Left lung (tissue), 10 donors: ENCODE measurements around the gene HOXA7. TPM values are rescaled to one million over a fixed set of nuclear protein-coding genes. Genes with fewer than 3 reads are reported as not detected.

Experiments
- ATAC-seq: fragments of 200-7000 bp; cut with Tn5 transposase; one replicate; pipeline ENCODE4 v1.9.1; 2020; ENCODE audit warnings: moderate library complexity
- DNase-seq, 4 donors: peaks; one replicate each; pipeline ENCODE4 v3.0.0-alpha.2; 2013 to 2020
- H3K27ac ChIP-seq, 2 donors: fragments of 200-600 bp; sonication (generic) in 1 of 2; one replicate each; pipeline versions ENCODE4 v1.5.0 to v1.8.0; 2020 to 2021
- H3K27me3 ChIP-seq, 2 donors: fragments of 200-600 bp; sonication (generic) in 1 of 2; one replicate each; pipeline versions ENCODE4 v1.5.0 to v1.8.0; 2020 to 2021
- H3K36me3 ChIP-seq, 2 donors: fragments of 200-600 bp; sonication (generic) in 1 of 2; one replicate each; pipeline versions ENCODE4 v1.5.0 to v1.8.0; 2020 to 2021
- H3K4me1 ChIP-seq, 2 donors: fragments of 200-600 bp; one replicate each; pipeline ENCODE4 v1.8.0; 2021
- H3K4me3 ChIP-seq, 2 donors: fragments of 200-600 bp; sonication (generic) in 1 of 2; one replicate each; pipeline versions ENCODE4 v1.5.0 to v1.8.0; 2020 to 2021; ENCODE audit warnings: mild to moderate bottlenecking in 1 of 2
- H3K9me3 ChIP-seq, 2 donors: fragments of 200-600 bp; sonication (generic) in 1 of 2; one replicate each; pipeline versions ENCODE4 v1.5.0 to v1.8.0; 2020 to 2021
- intact Hi-C, 2 donors: fragments of 100-400 bp; cut with DNase I; formaldehyde crosslinking; loops; one replicate each; pipeline versions ENCODE4 v1.11.2 to v1.14.2; 2022
- polyA plus RNA-seq, 6 donors: library from polyadenylated mRNA; unstranded; fragments of 120-200 nt; gene quantifications; one replicate each; pipeline ENCODE4 v1.2.1, GENCODE V29; 2013; ENCODE audit not compliant: insufficient read length in 6 of 6
- total RNA-seq, 2 donors: library from RNA; stranded (reverse); fragmentation: NEBNext Ultra II Directional; extraction: Animal tissue kit (Norgen Biotek cat#: 25700); gene quantifications; one replicate each; pipeline ENCODE4 v1.2.1, GENCODE V29; 2021
- TF ChIP-seq, protein P1 (sequence below), 2 donors: fragments of 200-600 bp; sonication (generic) in 1 of 2; IDR thresholded peaks; one replicate each; pipeline versions ENCODE4 v1.5.0 to v1.8.0; 2021; ENCODE audit warnings: antibody characterized with exemption in 2 of 2
- donor health status: DM: no; HTN: yes; CAD: no.
- donor health status: DM: no; HTN: no; CAD: no.

The HOXA7 gene
- total and polyA plus RNA-seq, 8 donors = 1.3 to 6.4 (median 4.9) TPM

DNA sequence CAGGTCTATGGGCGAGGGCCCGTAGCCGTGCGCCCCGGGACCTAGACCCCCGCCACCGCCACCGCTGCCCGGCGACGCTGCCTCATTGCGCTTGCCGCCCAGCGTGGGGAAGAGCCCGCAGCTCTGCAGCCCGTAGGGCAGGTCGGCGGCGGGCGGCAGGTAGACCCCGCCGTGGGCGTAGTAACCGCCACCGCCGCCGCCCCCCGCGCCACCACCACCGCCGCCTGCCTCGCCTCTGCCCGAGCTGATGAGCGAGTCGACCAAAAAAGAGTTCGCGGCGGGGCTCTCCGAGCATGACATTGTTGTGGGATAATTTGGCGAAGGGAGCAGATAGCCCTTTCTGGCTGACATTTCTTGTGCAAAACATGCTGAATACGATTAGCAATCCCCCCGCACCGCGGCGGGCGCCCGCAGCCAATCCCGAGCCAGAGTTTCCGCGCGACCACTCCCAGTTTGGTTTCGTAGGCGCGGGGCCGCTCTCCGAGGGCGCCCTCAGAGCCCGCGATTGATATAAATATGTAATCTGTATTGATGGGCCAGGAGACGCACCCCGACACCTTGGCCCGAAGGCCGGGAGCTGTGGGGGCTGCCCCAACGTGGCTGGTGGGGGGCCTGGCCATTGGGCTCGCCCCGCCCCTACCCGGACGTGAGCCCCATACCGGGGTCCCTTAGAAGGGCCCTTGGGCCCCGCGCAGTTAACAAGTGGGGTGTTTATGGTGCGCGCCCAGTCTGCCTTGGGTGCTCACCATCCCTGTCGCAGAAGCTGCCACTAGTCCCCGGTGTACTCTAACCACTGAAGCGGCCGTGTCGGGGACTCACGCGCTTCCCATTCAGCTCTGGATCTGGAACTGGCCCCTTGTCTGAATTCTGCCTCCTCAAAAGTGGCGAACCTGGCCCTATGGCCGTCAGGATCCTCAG is 17.7 kb upstream of the HOXA7 start, which contains the start of gene HOXA10:
Gene HOXA10 (minus strand): TSS at position 365 of the 918 bp plus-strand sequence. CDS start 14 bp downstream, at position 351.
- no peak for ATAC-seq
- TF ChIP-seq, protein P1, sequence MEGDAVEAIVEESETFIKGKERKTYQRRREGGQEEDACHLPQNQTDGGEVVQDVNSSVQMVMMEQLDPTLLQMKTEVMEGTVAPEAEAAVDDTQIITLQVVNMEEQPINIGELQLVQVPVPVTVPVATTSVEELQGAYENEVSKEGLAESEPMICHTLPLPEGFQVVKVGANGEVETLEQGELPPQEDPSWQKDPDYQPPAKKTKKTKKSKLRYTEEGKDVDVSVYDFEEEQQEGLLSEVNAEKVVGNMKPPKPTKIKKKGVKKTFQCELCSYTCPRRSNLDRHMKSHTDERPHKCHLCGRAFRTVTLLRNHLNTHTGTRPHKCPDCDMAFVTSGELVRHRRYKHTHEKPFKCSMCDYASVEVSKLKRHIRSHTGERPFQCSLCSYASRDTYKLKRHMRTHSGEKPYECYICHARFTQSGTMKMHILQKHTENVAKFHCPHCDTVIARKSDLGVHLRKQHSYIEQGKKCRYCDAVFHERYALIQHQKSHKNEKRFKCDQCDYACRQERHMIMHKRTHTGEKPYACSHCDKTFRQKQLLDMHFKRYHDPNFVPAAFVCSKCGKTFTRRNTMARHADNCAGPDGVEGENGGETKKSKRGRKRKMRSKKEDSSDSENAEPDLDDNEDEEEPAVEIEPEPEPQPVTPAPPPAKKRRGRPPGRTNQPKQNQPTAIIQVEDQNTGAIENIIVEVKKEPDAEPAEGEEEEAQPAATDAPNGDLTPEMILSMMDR (IDR thresholded peaks at IDR 0.05) = no peak
- peak in 1 of 4 donors; percentile 22 for DNase-seq
- peak within 1 kb of the TSS; percentile 12 to 47 for H3K4me3 ChIP-seq
- peaks cover 0 to 44% of the 10 kb centered on the region in 2 donors for H3K4me1 ChIP-seq
- H3K9me3 ChIP-seq = no peaks in the 10 kb centered on the region
- intact Hi-C loops = no loop called here
- H3K36me3 ChIP-seq = no peaks in the 10 kb centered on the region
- H3K27ac ChIP-seq = no peak within 1 kb of the TSS
- peaks cover 100% of the 10 kb centered on the region in 2 donors for H3K27me3 ChIP-seq

DNA sequence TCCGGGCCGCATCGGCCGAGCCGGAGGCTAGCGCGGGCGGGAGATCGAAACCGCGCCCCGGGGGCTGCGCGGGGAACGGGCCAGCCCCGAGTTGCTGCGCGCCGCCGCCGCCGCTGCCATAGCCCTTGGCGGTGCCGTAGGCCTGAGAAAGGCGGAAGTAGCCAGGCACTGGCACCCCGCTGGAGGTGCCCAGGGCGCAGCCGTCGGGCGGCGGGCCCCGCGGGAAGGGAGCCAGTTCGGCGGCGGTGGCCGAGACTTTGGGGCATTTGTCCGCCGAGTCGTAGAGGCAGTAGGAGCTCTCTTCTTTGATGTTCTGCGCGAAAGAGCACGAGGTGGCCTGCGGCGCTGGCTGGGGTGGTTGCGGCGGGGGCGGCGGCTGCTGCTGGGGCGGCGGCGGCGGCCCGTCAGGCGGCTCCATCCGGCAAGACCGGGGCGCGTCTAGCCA is 17.1 kb upstream of the HOXA7 start:
- peak; percentile 69 for ATAC-seq
- Histone ChIP-seq H3K27ac (no peak overlapping the region), H3K36me3 (no peaks in the 10 kb centered on the region), H3K27me3 (peaks cover 100% of the 10 kb centered on the region in 2 donors), H3K4me3 (peak overlapping the region; percentile 12 to 47), H3K9me3 (no peaks in the 10 kb centered on the region), H3K4me1 (peaks cover 0 to 46% of the 10 kb centered on the region in 2 donors)
- peak in 2 of 4 donors; percentile 43 to 92 for DNase-seq
- intact Hi-C loops = no loop called here
- TF ChIP-seq, protein P1 (IDR thresholded peaks at IDR 0.05) = no peak

DNA sequence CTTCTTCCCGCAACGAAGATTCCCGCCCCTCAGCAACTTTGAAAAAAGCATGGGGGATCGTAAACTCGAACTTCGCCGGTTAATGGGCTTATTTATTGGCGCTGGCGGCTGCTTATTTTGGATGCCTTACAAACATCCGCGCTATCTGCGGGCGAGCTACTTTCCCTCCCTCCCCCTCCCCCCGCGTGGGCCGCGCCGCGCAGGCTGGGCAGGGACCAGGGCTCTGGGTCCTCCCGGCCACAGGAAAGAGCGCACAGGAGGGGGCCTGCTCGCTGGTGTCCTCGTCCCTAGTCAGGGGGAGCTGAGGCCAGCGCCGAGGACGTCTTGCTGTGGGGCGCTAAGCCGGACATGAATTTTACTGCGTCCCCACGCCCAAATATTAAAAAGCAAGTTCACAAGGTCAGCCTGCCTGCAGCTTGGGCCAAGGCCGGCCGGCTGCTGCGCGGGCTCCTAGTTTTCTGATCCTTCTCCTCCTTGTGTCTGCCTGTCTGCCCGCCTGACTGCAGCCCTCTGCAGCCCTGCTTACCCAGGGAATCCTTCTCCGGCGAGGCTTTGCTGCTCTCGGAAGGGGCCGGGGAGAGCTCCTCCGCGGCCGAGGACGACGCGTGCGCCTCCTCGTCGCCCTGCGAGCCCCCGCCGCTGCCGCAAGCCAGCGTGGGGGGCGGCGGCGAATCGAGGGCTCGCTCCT is 16.5 kb upstream of the HOXA7 start:
- no peaks in the 10 kb centered on the region for H3K9me3 ChIP-seq
- no peak overlapping the region for H3K27ac ChIP-seq
- H3K4me1 ChIP-seq = peaks cover 0 to 48% of the 10 kb centered on the region in 2 donors
- peaks cover 100% of the 10 kb centered on the region in 2 donors for H3K27me3 ChIP-seq
- peak in 1 of 4 donors; percentile 34 for DNase-seq
- TF ChIP-seq, protein P1 (IDR thresholded peaks at IDR 0.05) = no peak
- intact Hi-C loops = no loop called here
- no peaks in the 10 kb centered on the region for H3K36me3 ChIP-seq
- peak overlapping the region; percentile 12 to 47 for H3K4me3 ChIP-seq
- peak; percentile 20 for ATAC-seq

DNA sequence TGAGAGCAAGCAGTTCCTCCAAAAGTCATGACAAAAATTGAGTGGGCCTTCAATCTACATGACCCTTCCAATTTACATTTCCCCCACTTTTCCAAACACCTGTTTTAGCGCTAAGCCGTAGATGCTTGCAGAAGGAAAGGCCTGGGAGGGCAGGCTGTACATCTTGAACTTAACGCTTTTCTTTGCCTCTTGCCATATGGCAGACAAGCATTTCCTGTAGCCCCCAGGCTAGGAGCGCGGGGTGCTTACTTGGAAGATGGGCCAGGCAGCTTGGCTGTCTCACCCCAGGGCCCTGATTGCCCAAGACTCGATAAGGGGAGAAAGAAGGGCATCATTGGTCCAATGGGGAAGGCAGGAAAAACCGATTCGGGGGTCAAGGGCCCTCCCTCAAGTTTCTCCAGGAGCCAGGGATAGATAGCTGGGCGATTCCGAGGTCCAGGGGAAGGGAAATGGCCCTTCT is 15.9 kb upstream of the HOXA7 start:
- peaks cover 100% of the 10 kb centered on the region in 2 donors for H3K27me3 ChIP-seq
- no peak for ATAC-seq

More for the DNA sequence above, 15.9 kb upstream of the HOXA7 start:
- no peak overlapping the region for H3K4me3 ChIP-seq
- peak in 1 of 4 donors; percentile 17 for DNase-seq
- H3K36me3 ChIP-seq = no peaks in the 10 kb centered on the region
- no peaks in the 10 kb centered on the region for H3K9me3 ChIP-seq
- TF ChIP-seq, protein P1 (IDR thresholded peaks at IDR 0.05) = no peak
- H3K4me1 ChIP-seq = peaks cover 0 to 48% of the 10 kb centered on the region in 2 donors
- no peak overlapping the region for H3K27ac ChIP-seq
- intact Hi-C loops = no loop called here
